Psoas muscle (tissue), 8 donors: ENCODE data around the gene F11R. TPM values are rescaled to one million over a fixed set of nuclear protein-coding genes. Genes with fewer than 3 reads are reported as not detected.
A peak's percentile ranks its signal among the peaks of the same experiment; 100 is the strongest.

ENCODE experiments used
- ATAC-seq, 4 donors: fragments of 200-7000 bp; cut with Tn5 transposase; one replicate each; pipeline ENCODE4 v1.9.1; 2020; ENCODE audit warnings: moderate library complexity in 3 of 4, mild to moderate bottlenecking in 2 of 4
- DNase-seq, 2 donors: peaks; one replicate each; pipeline ENCODE4 v3.0.0-alpha.2; 2020
- H3K27ac ChIP-seq: fragments of 200-600 bp; one replicate; pipeline ENCODE4 v1.8.0; 2022
- H3K27me3 ChIP-seq, 3 donors: fragments of 200-600 bp in 1 of 3; one replicate each; pipeline versions ENCODE4 v1.6.1 to v1.8.0; 2013 to 2022; ENCODE audit warnings: low read length in 2 of 3, mild to moderate bottlenecking in 2 of 3, moderate library complexity in 1 of 3; ENCODE audit not compliant: insufficient read depth in 3 of 3
- H3K36me3 ChIP-seq, 2 donors: fragments of 200-600 bp in 1 of 2; one replicate each; pipeline versions ENCODE4 v1.6.1 to v1.8.0; 2013 to 2022; ENCODE audit warnings: low read depth in 1 of 2, mild to moderate bottlenecking in 1 of 2, moderate library complexity in 1 of 2; ENCODE audit not compliant: insufficient read depth in 1 of 2
- H3K4me1 ChIP-seq: fragments of 200-600 bp; one replicate; pipeline ENCODE4 v1.8.0; 2022
- H3K4me3 ChIP-seq: fragments of 200-600 bp; one replicate; pipeline ENCODE4 v1.8.0; 2022; ENCODE audit warnings: mild to moderate bottlenecking
- H3K9me3 ChIP-seq: fragments of 200-600 bp; one replicate; pipeline ENCODE4 v1.8.0; 2022
- CTCF ChIP-seq: fragments of 200-600 bp; IDR thresholded peaks from one replicate; pipeline ENCODE4 v1.8.0; 2022; ENCODE audit warnings: antibody characterized with exemption
- WGBS, 3 donors: extraction: QIAGEN DNeasy Blood & Tissue Kit; methylation state at CpG; one replicate each; pipeline versions ENCODE4 v1.1.6 to v1.1.7; 2013; 5-methylcytosine and 5-hydroxymethylcytosine counted together
- intact Hi-C, 2 donors: fragments of 100-400 bp; cut with DNase I; formaldehyde crosslinking; loops; one replicate each; pipeline versions ENCODE4 v1.11.0 to v1.14.2; 2022
- polyA plus RNA-seq, 3 donors: library from polyadenylated mRNA; stranded (reverse); fragments of 200-250 nt; gene quantifications; one replicate each; pipeline ENCODE4 v1.2.3, GENCODE V29; 2013
- total RNA-seq, 4 donors: library from RNA; stranded (reverse); fragmentation: NEBNext Ultra II Directional in 2 of 4; extraction: Animal tissue kit (Norgen Biotek cat#: 25700) in 2 of 4; gene quantifications; one replicate each; pipeline versions ENCODE4 v1.2.1 to v1.2.4, GENCODE V29; 2021 to 2023
- donor health status: healthy with polysubstance abuse.
- donor health status: DM: no; HTN: no; CAD: no; lungs with moderate emphysema.
- donor health status: Bipolar disorder and iron deficiency.
- donor health status: healthy.
- donor health status: DM: yes; HTN: yes; CAD: no.
- donor health status: DM: no; HTN: no; CAD: no.
- donor health status: DM: no; HTN: no; CAD: no.
- donor health status: DM: yes; HTN: yes; CAD: no.

The F11R gene
- total and polyA plus RNA-seq, 7 donors, result 2.9 to 13.8 (median 5.2) TPM

GRCh38 chr1:161047436-161048420 lies 26.8 kb upstream of the F11R start:
- Histone ChIP-seq H3K36me3 (peaks cover 0 to 4% of the 10 kb centered on the region in 2 donors), H3K9me3 (no peaks in the 10 kb centered on the region), H3K27me3 (peaks cover 0 to 2% (median 0%) of the 10 kb centered on the region in 3 donors), H3K4me3 (no peak overlapping the region), H3K4me1 (peaks cover 15% of the 10 kb centered on the region), H3K27ac (no peak overlapping the region)
- intact Hi-C loops, result loop anchor here (5.0 kb wide), 2 partner anchors 85 to 105 kb away; partner anchors contain the start of genes DEDD (in 1 of the 2) and UFC1 (in 1 of the 2)
- no peak for ATAC-seq
- DNase-seq, result no peak
- WGBS, 3 donors, result 94 to 96% (median 94%) methylated on average over 18 of the region's 18 CpGs
- TF ChIP-seq CTCF, result no peak

DNA sequence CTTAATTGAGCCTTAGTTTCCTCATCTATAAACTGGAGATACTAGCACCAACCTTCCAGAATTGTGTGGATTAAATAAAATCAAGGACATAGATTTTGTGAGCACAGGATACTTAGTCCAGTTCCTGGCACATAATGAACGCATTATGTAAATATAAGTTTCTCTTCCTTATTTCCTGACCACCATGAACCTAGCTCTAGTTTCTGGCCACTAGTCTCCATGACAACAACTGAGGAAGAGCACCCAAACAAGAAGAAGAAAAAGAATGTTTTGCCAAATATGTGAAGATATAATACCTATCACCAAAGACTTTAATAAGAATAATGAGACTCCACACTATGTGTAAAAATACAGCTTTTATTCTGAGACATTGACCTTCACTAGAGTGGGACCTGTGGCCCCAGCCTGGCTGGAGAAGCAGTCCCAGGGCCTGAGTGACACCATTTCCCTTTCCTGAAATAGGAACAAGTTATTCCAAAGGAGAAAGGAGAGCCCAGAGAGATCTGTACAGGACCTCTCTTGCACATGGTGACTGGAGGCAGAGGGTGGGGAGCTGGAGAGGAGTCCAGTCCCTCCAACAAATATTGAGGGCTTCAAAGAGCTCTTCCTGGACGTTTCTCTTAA lies 25.8 kb upstream of the F11R start:
- no peak for TF ChIP-seq CTCF
- peaks cover 0 to 2% (median 0%) of the 10 kb centered on the region in 3 donors for H3K27me3 ChIP-seq
- DNase-seq (no peak), ATAC-seq (no peak)
- intact Hi-C loops, result loop anchor here (5.0 kb wide), 2 partner anchors 86 to 106 kb away; partner anchors contain the start of genes DEDD (in 1 of the 2) and UFC1 (in 1 of the 2)
- no peaks in the 10 kb centered on the region for H3K9me3 ChIP-seq
- peaks cover 16% of the 10 kb centered on the region for H3K4me1 ChIP-seq
- peaks cover 6 to 15% of the 10 kb centered on the region in 2 donors for H3K36me3 ChIP-seq
- WGBS, 3 donors, result 62 to 87% (median 77%) methylated on average over 2 of the region's 2 CpGs
- peak overlapping the region; percentile 91 for H3K27ac ChIP-seq
- H3K4me3 ChIP-seq, result peak overlapping the region; percentile 88

GRCh38 chr1:161045736-161046604 lies 25.0 kb upstream of the F11R start, which contains the start of gene USF1:
Gene USF1 (minus strand): TSS chr1:161045977. CDS start chr1:161043275, 2,702 bp downstream.
- peak; percentile 98 to 99 (median 98) for ATAC-seq
- intact Hi-C loops, result loop anchor here (5.0 kb wide), 2 partner anchors 86 to 106 kb away; partner anchors contain the start of genes DEDD (in 1 of the 2) and UFC1 (in 1 of the 2)
- Histone ChIP-seq H3K27ac (peak within 1 kb of the TSS; percentile 91), H3K9me3 (no peaks in the 10 kb centered on the region), H3K27me3 (peaks cover 0 to 2% (median 0%) of the 10 kb centered on the region in 3 donors), H3K4me3 (peak within 1 kb of the TSS; percentile 88), H3K4me1 (peaks cover 16% of the 10 kb centered on the region), H3K36me3 (peaks cover 8 to 22% of the 10 kb centered on the region in 2 donors)
- DNase-seq, result peak; percentile 92 to 96
- WGBS, 3 donors, result 0 to 1% (median 1%) methylated on average over 29 of the region's 29 CpGs
- no peak for TF ChIP-seq CTCF
